Renal cortical epithelial cell (primary cell): ENCODE results near the gene C19orf73. TPM values are rescaled to one million over a fixed set of nuclear protein-coding genes. Genes with fewer than 3 reads are reported as not detected.
A peak's percentile ranks its signal among the peaks of the same experiment; 100 is the strongest.

Source experiments
- DNase-seq: peaks from one replicate; pipeline ENCODE4 v3.0.0-alpha.2; 2011; ENCODE audit warnings: low read depth
- total RNA-seq: library from RNA; depleted of rRNA; stranded (reverse); fragments of >200 nt; gene quantifications from 2 replicates; pipeline ENCODE4 v1.2.3, GENCODE V29; 2014

Gene C19orf73
- total RNA-seq = 0.45 TPM in 1 of 2 replicates, not detected in the other

- peak; percentile 69 for DNase-seq
Observed at GRCh38 chr19:49118565-49119410, at the start of gene C19orf73. TSS of gene C19orf73 (minus strand) at chr19:49119143. CDS start at chr19:49119022, 121 bp downstream.

GRCh38 chr19:49168421-49168820 is 49.5 kb upstream of the C19orf73 start:
- no peak for DNase-seq

GRCh38 chr19:49167857-49168409 is 49.0 kb upstream of the C19orf73 start:
- no peak for DNase-seq

GRCh38 chr19:49165865-49166301 is 46.9 kb upstream of the C19orf73 start:
- no peak for DNase-seq

GRCh38 chr19:49165111-49165750 is 46.3 kb upstream of the C19orf73 start:
- peak; percentile 10 for DNase-seq

- no peak for DNase-seq
Observed at GRCh38 chr19:49161987-49162386, 43.0 kb upstream of the C19orf73 start.

- DNase-seq = no peak
Observed at GRCh38 chr19:49160450-49161189, 41.7 kb upstream of the C19orf73 start.

- peak; percentile 41 for DNase-seq
Observed at GRCh38 chr19:49157445-49158224, 38.7 kb upstream of the C19orf73 start, which contains the start of gene TRPM4. TSS of gene TRPM4 (plus strand) at chr19:49157792. CDS start at chr19:49157867, 75 bp downstream.

GRCh38 chr19:49155820-49156346 is 36.9 kb upstream of the C19orf73 start:
- no peak for DNase-seq

GRCh38 chr19:49155005-49155819 is 36.3 kb upstream of the C19orf73 start, which contains the start of gene HRC:
TSS of gene HRC (minus strand) at chr19:49155396. CDS start at chr19:49155237, 159 bp downstream.
- DNase-seq = no peak

- no peak for DNase-seq
Observed at GRCh38 chr19:49154279-49154678, 35.3 kb upstream of the C19orf73 start.

GRCh38 chr19:49153167-49153809 is 34.3 kb upstream of the C19orf73 start:
- DNase-seq = no peak

GRCh38 chr19:49152119-49152550 is 33.2 kb upstream of the C19orf73 start:
- DNase-seq = no peak

- peak; percentile 47 for DNase-seq
Observed at GRCh38 chr19:49151267-49152118, 32.5 kb upstream of the C19orf73 start.

- no peak for DNase-seq
Observed at GRCh38 chr19:49150944-49151243, 32.0 kb upstream of the C19orf73 start.

GRCh38 chr19:49150106-49150943 is 31.4 kb upstream of the C19orf73 start:
- peak; percentile 23 for DNase-seq

- DNase-seq = peak; percentile 45
Observed at GRCh38 chr19:49149652-49150105, 30.7 kb upstream of the C19orf73 start.
